BE2C (cell line): Measurements from ENCODE around the gene FAM156A.
"Not testable (repeated sequence)": the region's sequence is repeated elsewhere in the genome, so short reads cannot be mapped to it uniquely, and the experiment has no call there.

Source experiments
- DNase-seq: peaks from one replicate; pipeline ENCODE4 v3.0.0-alpha.2; 2020
- H3K27me3 ChIP-seq: fragments of 250-450 bp; sonication (Bioruptor Pico); 2 replicates; pipeline ENCODE4 v1.5.1; 2020; ENCODE audit warnings: mild to moderate bottlenecking
- H3K36me3 ChIP-seq: fragments of 250-450 bp; sonication (Bioruptor Pico); 2 replicates; pipeline ENCODE4 v1.5.1; 2020; ENCODE audit warnings: mild to moderate bottlenecking
- H3K4me1 ChIP-seq: fragments of 250-450 bp; sonication (Bioruptor Pico); 2 replicates; pipeline ENCODE4 v1.5.1; 2020
- H3K4me3 ChIP-seq: 2 replicates; pipeline ENCODE4 v1.5.1; 2011; ENCODE audit warnings: low read depth, low read length
- H3K9me3 ChIP-seq: fragments of 250-450 bp; sonication (Bioruptor Pico); 2 replicates; pipeline ENCODE4 v1.5.1; 2020
- CTCF ChIP-seq: IDR thresholded peaks from 2 replicates; pipeline ENCODE4 v1.5.1; 2012; ENCODE audit warnings: mild to moderate bottlenecking, low read depth, low read length

Gene FAM156A

GRCh38 chrX:52988985-52989917, 30.9 kb upstream of the FAM156A start:
- Histone ChIP-seq H3K36me3 (no peaks in the 10 kb centered on the region), H3K27me3 (no peaks in the 10 kb centered on the region), H3K4me1 (no peaks in the 10 kb centered on the region), H3K9me3 (no peaks in the 10 kb centered on the region), H3K4me3 (no peak overlapping the region)
- no peak for DNase-seq
- no peak for TF ChIP-seq CTCF

GRCh38 chrX:52983321-52984000, 25.1 kb upstream of the FAM156A start:
- H3K36me3 ChIP-seq, result no peaks in the 10 kb centered on the region
- no peaks in the 10 kb centered on the region for H3K9me3 ChIP-seq
- no peak for TF ChIP-seq CTCF
- H3K4me3 ChIP-seq, result no peak overlapping the region
- H3K27me3 ChIP-seq, result no peaks in the 10 kb centered on the region
- DNase-seq, result no peak
- H3K4me1 ChIP-seq, result no peaks in the 10 kb centered on the region

GRCh38 chrX:52979993-52980392, 21.7 kb upstream of the FAM156A start:
- Histone ChIP-seq H3K9me3 (no peaks in the 10 kb centered on the region), H3K27me3 (no peaks in the 10 kb centered on the region), H3K4me3 (no peak overlapping the region), H3K4me1 (no peaks in the 10 kb centered on the region), H3K36me3 (no peaks in the 10 kb centered on the region)
- no peak for TF ChIP-seq CTCF
- DNase-seq, result no peak

- no peak for TF ChIP-seq CTCF
- Histone ChIP-seq H3K36me3 (no peaks in the 10 kb centered on the region), H3K4me1 (no peaks in the 10 kb centered on the region), H3K27me3 (no peaks in the 10 kb centered on the region), H3K9me3 (no peaks in the 10 kb centered on the region), H3K4me3 (no peak overlapping the region)
- DNase-seq, result no peak
Observed at GRCh38 chrX:52979568-52979967, 21.2 kb upstream of the FAM156A start.

GRCh38 chrX:52977953-52978352, 19.6 kb upstream of the FAM156A start:
- Histone ChIP-seq H3K4me1 (no peaks in the 10 kb centered on the region), H3K36me3 (no peaks in the 10 kb centered on the region), H3K27me3 (no peaks in the 10 kb centered on the region), H3K4me3 (no peak overlapping the region), H3K9me3 (no peaks in the 10 kb centered on the region)
- no peak for TF ChIP-seq CTCF
- DNase-seq, result no peak

- not testable (repeated sequence) for H3K27me3 ChIP-seq, H3K9me3 ChIP-seq, H3K4me1 ChIP-seq, H3K36me3 ChIP-seq, DNase-seq, H3K4me3 ChIP-seq
Observed at GRCh38 chrX:52975576-52975975, 17.3 kb upstream of the FAM156A start.

GRCh38 chrX:52974336-52974992, 16.1 kb upstream of the FAM156A start:
- not testable (repeated sequence) for H3K4me1 ChIP-seq, H3K27me3 ChIP-seq, DNase-seq, H3K36me3 ChIP-seq, H3K9me3 ChIP-seq, H3K4me3 ChIP-seq

- not testable (repeated sequence) for H3K36me3 ChIP-seq, H3K9me3 ChIP-seq, DNase-seq, H3K4me1 ChIP-seq, H3K4me3 ChIP-seq, H3K27me3 ChIP-seq
Observed at GRCh38 chrX:52967922-52968321, 9.6 kb upstream of the FAM156A start.

GRCh38 chrX:52966993-52967738, 8.8 kb upstream of the FAM156A start:
- H3K4me1 ChIP-seq, H3K9me3 ChIP-seq, DNase-seq, H3K36me3 ChIP-seq, H3K27me3 ChIP-seq, H3K4me3 ChIP-seq: not testable (repeated sequence)
